HG02678 (cell line): ENCODE measurements around the gene CNTD1.
"Not testable (repeated sequence)": the region's sequence is repeated elsewhere in the genome, so short reads cannot be mapped to it uniquely, and the experiment has no call there.

ENCODE experiments used
- ATAC-seq: cut with Tn5 transposase; IDR thresholded peaks from one replicate; pipeline ENCODE4 v1.9.1; 2021; ENCODE audit warnings: mild to moderate bottlenecking, moderate library complexity; ENCODE audit not compliant: unreplicated experiment

The CNTD1 gene, protein sequence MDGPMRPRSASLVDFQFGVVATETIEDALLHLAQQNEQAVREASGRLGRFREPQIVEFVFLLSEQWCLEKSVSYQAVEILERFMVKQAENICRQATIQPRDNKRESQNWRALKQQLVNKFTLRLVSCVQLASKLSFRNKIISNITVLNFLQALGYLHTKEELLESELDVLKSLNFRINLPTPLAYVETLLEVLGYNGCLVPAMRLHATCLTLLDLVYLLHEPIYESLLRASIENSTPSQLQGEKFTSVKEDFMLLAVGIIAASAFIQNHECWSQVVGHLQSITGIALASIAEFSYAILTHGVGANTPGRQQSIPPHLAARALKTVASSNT

DNA sequence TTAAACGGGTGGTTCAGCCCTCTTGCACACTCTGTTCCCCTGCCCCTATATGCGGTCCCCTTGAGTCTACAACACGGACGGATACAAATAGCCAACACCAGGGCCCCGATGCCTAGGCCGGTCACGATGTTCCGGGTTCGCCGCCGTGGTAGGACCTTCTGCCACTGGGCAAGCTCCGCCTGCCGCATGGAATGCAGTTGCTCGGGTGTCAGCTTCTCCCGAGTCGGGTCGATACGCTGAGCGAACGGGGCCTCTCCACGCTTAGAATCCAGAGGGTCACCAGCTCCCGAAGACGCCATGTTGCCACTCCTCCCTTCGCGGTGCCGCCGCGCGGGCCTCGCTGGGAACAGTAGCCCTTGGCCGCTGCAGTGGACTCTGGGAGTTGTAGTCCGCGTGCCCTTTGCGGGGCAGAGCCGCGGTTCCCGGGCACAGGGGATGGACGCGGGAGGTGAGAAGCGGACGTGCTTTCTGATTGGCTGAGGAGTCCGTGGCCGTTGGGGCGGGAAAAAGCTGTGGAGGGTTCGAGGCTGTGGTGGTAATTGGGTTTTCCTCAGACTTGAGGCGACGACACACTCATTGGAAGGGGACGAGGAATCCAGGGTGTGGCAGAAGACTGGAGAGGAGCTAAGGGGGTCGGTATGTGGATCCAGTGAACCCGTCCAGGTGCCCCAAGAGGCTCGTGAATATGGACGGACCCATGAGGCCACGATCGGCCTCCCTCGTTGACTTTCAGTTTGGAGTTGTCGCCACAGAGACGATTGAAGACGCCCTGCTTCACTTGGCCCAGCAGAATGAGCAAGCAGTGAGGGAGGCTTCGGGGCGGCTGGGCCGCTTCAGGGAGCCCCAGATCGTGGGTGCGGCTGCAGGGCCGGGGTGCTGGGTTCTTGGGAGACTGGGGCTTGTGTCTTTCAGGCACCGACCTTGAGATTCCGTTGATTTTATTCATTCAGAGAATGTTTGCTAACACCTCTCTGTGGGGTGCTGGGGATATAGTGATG, at the start of gene CNTD1, which contains the start of gene COA3:
Gene CNTD1, plus strand, starts transcription at position 479 of the 998 bp plus-strand sequence. Its CDS starts 207 bp downstream, at position 686.
Gene COA3, minus strand, starts transcription at position 322 of the 998 bp plus-strand sequence. Its CDS starts 23 bp downstream, at position 299.
- peak; percentile 86 for ATAC-seq

DNA sequence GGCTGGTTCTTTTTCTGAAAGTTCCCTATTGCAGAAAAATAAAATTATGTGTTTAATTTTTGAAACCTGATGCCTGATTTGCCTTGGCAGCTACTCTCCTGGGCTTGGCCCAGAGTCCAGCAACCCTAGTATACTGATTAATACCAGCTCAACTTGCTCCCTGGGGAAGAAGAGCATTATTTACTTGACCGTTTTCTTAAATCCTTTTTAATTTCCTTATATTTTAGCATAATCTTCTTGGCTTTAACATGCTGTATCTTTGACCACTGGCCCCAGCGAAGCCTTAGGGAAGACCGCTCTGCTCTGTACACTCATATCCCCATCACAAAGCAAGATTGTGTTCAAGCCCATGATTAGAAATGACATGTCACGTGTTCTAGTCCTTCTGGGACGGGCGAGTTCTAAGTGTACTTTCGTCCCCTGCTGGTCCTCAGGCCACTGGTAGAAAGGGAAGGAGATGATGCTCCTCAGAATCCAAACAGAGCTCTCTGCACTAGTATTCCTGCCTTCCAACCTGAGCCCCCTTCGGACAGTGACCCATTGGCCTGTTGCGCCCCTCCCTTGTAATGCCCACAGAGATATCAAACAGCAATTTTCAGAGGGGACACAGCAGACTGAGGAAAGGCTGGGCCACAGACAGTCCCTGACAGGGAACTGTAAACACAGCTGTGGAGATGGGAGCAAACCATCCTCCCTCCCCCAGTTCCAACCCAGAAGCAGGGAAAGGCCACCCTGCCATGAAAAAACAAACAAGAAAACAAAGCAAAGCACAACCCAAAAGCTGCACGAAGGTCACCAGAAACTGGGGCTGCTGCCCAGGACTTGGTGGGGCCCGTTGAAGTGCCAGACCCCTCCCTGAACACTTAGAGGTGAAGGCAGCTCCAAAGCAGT, 49.5 kb upstream of the CNTD1 start:
- ATAC-seq: no peak

DNA sequence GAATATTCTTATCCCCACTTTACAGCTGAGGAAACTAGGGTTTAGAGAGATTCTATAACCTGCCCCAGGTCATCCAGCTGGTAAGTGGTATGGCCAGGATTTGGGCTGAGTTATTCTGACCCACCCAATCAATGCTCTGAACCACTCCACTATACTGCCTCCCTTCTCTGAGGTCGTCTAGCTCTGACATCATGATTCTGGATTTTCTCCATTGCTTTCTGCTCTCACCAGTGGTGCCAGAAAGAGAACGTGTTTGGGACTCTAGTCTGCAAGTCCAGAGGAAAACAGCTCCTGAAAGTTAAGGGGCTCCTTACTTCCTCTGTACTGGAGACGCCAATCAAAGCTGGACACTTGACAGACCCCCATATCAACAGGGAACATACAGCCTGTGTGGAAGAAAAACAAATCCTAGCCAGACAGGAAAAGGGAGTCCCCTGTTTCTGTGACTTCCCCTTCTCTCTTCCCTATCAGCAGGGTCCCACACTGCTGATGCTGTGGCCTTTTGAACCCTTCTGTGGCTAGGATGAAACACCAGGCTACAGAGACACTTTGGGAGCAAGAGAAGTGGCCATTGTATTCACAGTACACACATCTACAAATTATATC, 47.8 kb upstream of the CNTD1 start:
- no peak for ATAC-seq

DNA sequence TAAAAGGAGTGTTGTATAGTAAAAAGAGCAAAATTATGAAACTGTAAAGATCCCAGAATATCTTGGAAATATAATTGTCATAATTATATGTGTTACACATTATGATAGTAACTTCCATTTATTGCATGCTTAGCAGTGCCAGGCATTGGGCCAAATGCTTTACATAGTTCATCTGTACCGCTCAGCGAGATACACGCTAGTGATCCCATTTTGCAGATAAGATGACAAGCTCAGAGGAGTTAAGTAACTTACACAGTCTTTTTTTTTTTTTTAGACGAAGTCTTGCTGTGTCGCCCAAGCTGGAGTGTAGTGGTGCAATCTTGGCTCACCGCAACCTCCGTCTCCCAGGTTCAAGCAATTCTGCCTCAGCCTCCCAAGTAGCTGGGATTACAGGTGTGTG, 47.0 kb upstream of the CNTD1 start:
- no peak for ATAC-seq

DNA sequence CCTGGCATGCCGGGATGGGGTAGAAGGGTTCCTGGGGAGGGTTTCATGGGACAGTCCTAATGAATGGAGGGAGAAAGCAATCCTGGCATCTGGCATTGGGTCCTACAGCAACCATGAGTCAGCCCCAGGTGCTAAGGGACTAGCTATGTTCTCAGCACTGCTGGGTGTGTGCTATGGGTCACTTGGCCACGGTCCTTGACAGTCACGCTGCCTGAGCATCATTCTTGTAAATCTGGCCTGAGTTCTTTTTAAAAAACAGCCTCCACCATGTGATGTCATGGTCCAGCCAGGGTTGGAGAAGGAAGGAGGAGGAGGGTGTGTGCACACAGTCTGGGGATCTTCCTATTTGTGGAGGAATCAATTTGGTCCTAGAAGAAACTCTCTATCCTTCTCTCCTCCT, 43.9 kb upstream of the CNTD1 start:
- ATAC-seq: no peak

DNA sequence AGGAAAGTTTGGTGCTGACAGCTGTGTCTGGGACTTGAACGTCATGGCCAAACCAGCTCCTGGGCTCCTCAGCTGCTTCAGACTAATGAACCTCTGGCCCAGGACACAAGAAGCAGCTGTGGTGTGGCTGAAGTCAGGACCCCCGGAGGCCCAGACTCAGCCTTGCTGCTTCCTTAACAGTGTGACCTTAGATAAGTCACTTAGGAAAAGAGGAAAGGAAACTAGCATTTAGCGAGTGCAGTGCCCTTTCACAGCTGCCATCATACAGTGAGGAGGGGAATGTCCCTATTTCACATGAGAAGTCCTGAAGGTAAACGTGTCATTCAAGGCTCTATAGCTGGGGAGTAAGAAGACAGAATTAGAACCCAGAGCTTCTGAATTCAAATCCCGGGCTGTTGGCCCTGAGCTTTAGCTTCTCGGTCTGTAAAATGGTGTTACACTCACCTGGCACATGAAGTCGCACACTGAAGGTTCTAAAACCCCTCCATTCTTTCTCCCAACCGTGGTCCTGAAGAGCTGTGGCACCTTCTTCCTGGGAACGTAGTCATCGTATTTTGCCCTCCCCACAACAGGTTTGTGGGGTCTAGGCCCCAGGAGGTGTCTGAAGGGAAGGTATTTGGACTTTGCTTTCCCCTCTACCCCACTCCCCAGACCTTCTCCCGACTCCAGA, 38.5 kb upstream of the CNTD1 start:
- peak; percentile 56 for ATAC-seq

DNA sequence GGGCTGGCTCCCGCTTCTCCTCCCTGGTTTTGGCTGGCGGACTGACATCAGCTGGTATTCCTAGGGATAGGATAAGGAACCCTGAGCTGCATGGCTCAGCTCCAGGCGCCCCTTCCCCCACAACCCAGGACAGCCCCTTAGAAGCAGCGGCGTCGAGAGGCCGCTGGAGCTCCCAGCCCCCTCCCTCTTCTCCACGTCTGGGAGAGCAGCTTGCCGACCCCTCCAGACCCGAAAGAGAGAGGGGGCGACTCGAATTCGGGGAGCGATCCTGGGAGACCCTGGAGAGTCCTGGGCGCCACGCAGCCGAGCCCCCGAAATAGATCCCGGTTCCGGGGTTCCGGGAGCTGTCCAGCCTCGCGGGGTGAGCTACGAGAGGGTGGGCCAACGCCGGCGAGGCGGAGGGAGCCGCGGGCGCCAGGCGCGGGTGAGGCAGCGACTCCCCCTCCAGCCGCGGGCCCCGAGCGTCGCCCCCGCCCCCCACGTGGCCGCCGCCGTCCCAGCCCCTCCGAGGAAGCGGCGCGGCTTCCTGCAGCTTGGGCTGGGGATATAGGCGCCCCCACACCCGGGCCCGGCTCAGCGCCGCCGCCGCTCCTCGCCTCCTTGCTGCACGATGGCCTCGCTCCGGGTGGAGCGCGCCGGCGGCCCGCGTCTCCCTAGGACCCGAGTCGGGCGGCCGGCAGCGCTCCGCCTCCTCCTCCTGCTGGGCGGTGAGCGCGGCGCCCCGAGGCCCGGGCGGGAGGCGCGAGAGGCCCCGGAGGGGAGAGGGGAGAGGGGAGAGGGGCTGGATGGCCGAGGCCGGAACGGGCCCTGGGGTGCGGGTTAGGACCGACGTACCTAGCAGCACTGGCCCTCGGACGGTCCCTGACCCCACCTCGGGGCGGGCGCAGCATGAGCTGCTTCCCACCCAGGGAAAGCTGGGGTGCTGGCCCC, 37.7 kb upstream of the CNTD1 start, which contains the start of gene RAMP2:
Gene RAMP2, plus strand, starts transcription at position 576 of the 930 bp plus-strand sequence. Its CDS starts 35 bp downstream, at position 611.
- no peak for ATAC-seq

DNA sequence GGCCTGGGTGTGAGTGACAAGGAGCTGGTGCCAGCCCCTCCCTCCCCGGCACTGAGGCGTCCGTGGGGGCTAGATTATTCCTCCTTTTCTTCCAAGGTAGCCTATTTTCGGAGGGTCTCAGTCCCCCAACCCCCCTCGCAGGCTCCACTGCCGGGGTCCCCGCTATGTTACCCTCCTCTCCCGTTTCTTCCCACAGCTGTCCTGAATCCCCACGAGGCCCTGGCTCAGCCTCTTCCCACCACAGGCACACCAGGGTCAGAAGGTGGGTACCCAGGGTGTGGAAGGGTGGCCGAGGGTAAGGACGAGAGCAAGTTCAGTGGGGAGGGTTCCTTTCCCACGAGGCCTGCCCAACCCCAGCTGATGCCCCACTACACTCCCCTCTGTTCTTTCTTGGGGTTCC, 37.0 kb upstream of the CNTD1 start:
- no peak for ATAC-seq

DNA sequence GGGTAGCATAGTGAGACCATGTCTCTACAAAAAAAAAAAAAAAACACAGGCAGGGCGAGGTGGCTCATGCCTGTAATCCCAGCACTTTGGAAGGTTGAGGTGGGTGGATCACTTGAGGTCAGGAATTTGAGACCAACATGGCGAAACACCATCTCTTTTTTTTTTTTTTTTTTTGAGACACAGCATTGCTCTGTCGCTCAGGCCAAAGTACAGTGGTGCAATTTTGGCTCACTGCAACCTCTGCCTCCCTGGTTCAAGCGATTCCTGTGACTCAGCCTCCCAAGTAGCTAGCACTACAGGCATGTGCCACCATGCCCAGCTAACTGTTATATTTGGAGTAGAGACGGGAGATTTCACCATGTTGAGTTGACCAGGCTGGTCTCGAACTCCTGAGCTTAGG, 32.5 kb upstream of the CNTD1 start:
- ATAC-seq: no peak

DNA sequence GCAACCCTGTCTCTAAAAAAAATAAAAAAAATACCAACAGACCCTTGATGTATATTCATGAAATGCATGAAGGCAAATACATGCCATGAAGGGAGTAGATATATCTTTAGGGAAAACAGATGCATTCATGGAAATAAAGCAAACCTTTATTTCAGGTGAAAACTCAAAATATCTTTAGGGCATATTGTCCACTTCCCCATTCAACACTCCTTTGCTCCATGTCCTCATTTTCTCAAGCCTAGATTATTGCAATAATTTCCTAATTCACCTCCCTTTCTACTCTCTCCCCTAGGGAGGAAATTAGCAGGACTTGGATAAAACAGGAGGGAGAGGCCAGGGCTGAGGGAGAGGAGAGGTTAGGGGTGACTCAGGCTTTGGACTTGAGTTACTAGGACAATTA, 31.1 kb upstream of the CNTD1 start:
- no peak for ATAC-seq

DNA sequence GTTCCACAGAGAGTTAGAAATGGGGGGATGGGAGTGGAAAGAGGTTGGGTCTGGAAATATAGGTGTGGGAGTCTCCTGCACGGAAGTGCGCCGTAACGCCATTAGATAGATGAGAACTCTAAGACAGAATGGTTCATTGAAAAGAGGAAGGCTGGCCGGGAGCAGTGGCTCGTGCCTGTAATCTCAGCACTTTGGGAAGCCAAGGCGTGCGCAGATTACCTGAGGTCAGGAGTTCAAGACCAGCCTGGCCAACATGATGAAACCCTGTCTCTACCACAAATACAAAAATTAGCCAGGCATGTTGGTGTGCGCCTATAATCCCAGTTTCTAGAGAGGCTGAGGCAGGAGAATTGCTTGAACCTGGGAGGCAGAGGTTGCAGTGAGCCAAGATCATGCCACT, 30.7 kb upstream of the CNTD1 start:
- not testable (repeated sequence) for ATAC-seq

DNA sequence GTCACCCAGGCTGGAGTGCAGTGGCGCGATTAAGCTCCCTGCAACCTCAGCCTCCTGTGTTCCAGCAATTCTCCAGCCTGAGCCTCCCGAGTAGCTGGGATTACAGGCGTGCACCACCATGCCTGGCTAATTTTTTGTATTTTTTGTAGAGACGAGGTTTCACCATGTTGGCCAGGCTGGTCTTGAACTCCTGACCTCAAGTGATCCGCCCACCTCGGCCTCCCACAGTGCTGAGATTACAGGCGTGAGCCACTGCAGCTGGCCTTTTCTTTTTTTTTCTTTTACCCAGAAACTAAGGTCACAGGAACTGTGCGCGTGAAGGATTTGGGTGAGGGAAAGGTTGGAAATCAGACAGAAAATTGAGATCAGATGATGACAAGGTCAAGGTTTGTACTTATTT, 28.7 kb upstream of the CNTD1 start:
- ATAC-seq: not testable (repeated sequence)

DNA sequence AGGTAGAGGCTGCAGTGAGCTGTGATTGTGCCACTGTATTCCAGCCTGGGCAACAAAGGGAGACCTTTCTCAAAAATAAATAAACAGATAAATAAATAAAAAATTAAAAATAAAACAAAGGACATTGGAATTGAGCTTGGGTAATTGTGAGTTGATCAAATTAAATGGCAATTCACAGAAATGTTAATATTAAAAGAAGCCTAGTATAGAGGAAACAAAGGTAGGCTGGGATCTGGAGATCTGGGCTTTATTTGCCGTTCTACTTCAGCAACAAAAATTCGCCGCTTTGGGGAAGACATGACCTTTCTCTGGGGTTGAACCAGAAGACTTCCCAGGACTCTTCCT, 25.7 kb upstream of the CNTD1 start:
- ATAC-seq: no peak

DNA sequence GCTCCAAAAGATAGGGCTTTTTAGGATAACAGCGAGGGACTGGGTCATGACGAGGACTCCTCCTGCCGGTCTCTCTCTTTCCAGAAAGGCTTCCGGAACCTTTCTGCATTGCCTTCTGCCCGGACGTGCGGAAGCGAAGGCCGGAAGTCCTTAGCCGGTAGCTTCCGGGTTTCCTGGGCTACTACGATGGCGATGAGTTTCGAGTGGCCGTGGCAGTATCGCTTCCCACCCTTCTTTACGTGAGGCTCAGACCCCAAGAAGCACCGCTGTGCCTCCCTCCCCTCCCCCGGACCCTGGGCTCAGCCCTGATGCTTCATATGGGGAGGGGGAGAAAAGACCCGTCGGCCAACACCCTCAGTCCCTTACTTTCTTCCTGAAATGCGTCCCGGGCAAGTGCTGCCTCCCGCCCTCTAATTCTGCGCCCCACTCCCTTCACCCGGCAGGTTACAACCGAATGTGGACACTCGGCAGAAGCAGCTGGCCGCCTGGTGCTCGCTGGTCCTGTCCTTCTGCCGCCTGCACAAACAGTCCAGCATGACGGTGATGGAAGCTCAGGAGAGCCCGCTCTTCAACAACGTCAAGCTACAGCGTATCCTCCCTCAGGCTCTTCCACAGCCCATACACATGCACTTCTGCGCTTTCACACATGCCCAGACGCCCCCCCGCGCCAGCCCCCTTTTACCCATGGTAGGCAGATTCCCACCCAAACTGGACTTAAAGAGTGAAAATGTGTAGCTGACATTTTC, 25.2 kb upstream of the CNTD1 start, which contains the start of gene VPS25:
Gene VPS25, plus strand, starts transcription at position 160 of the 746 bp plus-strand sequence. Its CDS starts 27 bp downstream, at position 187.
- peak; percentile 82 for ATAC-seq

DNA sequence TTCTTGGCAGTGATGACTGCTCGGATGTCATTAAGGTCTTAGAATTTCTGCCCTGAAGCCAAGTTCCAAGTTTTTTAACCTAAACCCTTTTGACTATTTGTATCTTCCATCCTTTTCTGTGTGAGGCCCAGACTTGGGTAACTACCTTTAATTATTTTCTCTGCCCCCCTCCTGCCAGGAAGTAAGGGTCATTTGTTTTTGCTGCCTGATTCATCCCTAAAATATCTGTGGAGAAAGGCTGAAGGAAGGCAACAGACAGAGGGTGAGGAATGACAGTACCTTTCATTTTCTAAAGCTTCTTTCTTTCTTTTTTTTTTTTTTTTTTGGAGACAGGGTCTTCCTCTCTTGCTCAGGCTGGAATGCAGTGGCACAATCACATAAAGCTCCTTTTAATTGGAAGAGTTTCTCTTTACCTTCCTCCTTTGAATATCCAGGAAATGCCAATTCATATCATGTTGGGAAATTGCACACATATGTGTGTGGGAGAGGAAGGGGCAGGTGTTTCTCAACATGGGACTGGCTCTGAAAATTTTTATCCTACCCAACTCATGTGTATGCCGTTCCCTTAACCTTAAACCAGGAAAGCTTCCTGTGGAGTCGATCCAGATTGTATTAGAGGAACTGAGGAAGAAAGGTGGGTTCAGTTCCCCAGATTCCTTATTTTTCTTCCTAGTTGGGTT, 24.5 kb upstream of the CNTD1 start:
- no peak for ATAC-seq

DNA sequence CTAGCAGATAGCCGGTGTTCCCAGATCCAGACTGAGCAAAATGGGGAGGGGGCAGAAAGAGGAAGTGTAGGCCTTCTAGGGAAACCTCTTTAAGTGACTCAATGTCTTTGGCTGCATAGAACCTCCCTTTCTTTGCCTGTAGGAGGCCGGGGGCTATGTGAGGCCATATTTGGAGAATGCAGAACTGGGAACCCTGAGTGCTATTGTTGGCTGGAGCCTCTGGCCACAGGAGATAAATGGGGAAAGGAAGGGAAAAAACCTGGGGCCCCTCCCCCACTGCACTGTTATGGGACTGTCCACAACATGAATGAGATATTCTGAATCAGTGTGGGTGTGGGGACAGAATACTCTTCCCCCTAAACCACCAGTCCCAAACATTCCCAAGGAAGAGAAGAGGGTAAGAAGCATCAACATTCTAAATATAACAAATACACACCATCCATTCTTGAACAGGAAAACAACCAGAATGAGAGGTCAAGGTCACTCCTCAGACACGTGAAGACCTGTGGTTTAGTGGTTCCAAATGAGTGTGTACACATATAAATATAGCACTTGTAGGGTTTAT, 23.0 kb upstream of the CNTD1 start:
- ATAC-seq: no peak

DNA sequence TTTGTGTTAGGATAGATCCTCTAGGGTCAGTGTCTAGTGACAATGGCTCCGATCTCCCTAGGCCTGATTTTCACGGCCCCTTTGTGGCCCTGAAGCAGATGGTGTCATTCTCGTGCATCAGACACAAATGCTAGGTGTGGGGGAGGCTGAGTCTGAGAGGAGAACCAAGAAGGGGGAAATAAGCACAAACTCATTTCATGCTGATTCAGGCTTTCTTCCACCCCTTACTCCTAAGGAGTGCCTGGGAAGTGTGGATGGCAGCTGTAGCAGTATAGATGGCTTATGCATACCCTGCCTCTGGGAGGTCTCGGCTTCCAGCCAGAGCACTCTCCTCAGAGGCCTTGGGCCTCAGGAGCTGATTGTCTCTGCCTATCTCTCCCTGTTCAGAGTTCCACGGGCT, 20.1 kb upstream of the CNTD1 start:
- no peak for ATAC-seq
